HepG2 (cell line): ENCODE measurements around the gene SLC9A9.

ENCODE experiments used
- AKAP8 ChIP-seq: sonication (generic); formaldehyde crosslinking; IDR thresholded peaks from 2 replicates; pipeline ENCODE4 v1.5.1; 2020; ENCODE audit warnings: mild to moderate bottlenecking, missing genetic modification reagents
- FOXP1 ChIP-seq, 2 experiments: fragments of 450-650 bp in 1 of 2; IDR thresholded peaks; 2 replicates each; pipeline ENCODE4 v1.6.1; 2017 to 2018; ENCODE audit warnings: antibody characterized with exemption in 1 of 2
- PBX3 ChIP-seq: sonication (generic); formaldehyde crosslinking; IDR thresholded peaks from 2 replicates; pipeline ENCODE4 v1.8.1; 2023; ENCODE audit warnings: missing genetic modification reagents, inconsistent platforms, borderline replicate concordance
- POLR2AphosphoS2 ChIP-seq: IDR thresholded peaks from 2 replicates; pipeline ENCODE4 v1.6.1; 2011; ENCODE audit warnings: low read depth, low read length, improper control_type of control experiment
- PRPF4 ChIP-seq: fragments of 200-400 bp; formaldehyde crosslinking; IDR thresholded peaks from 2 replicates; pipeline ENCODE4 v1.6.1; 2016; ENCODE audit warnings: low read length, low read depth; ENCODE audit not compliant: poor library complexity, severe bottlenecking
- SMAD3 ChIP-seq: sonication (generic); formaldehyde crosslinking; IDR thresholded peaks from 2 replicates; pipeline ENCODE4 v1.4.0; 2020; ENCODE audit warnings: missing genetic modification reagents
- SNAI1 ChIP-seq: sonication (generic); formaldehyde crosslinking; IDR thresholded peaks from 2 replicates; pipeline ENCODE4 v1.5.0; 2020; ENCODE audit warnings: mild to moderate bottlenecking, missing genetic modification reagents, borderline replicate concordance

- TF ChIP-seq SNAI1 (CRISPR knock-in tag), result no peak
- no peak for TF ChIP-seq FOXP1 (IDR thresholded peaks at IDR 0.05)
- no peak for TF ChIP-seq FOXP1 (CRISPR knock-in tag; IDR thresholded peaks at IDR 0.05)
- TF ChIP-seq PBX3, result no peak
- TF ChIP-seq AKAP8, result no peak
- TF ChIP-seq PRPF4, result no peak
- TF ChIP-seq SMAD3 (CRISPR knock-in tag), result no peak
- no peak for TF ChIP-seq POLR2AphosphoS2
Observed at GRCh38 chr3:143806038-143806437, 42.2 kb downstream of the SLC9A9 start.
